GM18508 (cell line): Measurements from ENCODE around the gene CLCA1.
"Not testable (repeated sequence)": the region's sequence is repeated elsewhere in the genome, so short reads cannot be mapped to it uniquely, and the experiment has no call there.

Experiments
- ATAC-seq: cut with Tn5 transposase; IDR thresholded peaks from one replicate; pipeline ENCODE4 v1.9.1; 2021; ENCODE audit warnings: moderate number of reproducible peaks; ENCODE audit not compliant: insufficient read depth, unreplicated experiment

The CLCA1 gene

DNA sequence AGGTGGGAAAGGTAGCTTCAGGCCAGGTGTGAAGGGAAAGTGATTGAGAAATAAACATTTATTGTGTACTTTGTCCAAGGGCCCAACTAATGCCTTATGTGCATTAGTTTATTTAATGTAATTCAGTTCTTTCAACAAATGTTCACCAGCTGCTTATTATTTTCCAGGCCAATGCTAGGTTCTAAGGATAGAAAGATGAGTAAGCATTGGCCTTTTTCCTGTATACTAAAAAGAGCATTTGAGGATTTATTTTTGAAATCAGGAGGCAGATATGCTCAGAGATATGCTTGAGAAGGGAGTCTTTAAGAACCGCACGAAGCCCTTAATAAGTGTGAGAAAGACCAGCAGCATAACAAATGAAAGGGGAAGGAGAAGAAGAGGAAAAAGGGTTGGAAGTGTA, 32.0 kb downstream of the CLCA1 start:
- ATAC-seq, result no peak

DNA sequence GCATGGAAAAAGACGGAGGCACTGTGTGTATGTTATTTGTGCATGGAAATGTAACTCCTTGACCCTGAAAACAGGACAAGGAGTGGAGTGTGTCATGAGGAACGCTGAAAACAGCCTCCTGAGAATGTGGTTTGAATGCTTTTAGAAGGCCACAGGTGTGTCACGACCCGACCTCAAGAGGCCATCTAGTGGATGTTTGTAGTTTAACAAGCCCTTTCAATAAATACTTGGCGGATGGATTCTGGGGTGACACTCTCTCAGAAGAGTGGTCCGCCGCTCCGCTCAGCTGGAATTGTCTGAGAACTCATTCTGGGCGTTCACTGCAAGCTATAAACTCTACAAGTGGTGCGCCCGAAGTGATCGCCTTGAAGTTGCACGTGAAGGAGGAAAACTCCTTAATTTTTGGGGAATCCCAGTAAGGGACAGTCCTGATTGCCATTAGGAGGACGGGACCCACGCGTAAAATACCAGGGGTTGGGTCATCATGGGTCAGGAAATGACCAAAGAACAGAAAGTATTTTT, 33.5 kb downstream of the CLCA1 start:
- ATAC-seq, result not testable (repeated sequence)

DNA sequence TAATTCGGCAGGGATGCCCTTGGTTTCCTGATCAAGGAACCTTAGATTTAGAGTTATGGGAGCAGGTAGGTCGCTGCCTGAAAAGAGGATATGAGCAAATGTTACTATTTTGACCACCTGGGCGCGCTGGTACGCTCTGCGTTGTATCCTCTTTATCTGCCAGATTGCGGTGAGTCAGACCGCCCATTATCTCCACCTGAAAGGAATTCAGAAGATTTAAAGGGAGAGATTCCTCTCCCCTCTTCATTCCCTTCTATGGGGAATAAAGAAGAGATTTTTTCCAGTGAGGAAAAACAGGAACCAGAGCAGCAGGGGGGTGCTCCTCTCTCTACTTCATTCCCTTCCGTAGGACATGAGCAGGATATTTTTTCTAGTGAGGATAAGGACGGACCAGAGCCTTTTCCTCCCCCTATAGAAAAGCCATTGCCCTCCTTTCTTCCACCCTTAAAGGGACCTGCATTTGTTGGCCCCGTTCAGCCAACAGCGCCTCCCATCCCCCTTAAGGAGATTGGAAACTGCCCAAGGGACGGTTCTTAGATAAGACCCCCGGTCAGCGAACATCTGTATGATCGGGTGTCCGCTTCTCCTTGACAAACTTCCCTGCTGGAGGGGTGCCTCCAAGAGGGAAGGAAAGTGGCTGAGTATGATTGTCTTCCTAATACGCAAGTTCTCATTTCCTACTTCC, 34.1 kb downstream of the CLCA1 start:
- no peak for ATAC-seq

DNA sequence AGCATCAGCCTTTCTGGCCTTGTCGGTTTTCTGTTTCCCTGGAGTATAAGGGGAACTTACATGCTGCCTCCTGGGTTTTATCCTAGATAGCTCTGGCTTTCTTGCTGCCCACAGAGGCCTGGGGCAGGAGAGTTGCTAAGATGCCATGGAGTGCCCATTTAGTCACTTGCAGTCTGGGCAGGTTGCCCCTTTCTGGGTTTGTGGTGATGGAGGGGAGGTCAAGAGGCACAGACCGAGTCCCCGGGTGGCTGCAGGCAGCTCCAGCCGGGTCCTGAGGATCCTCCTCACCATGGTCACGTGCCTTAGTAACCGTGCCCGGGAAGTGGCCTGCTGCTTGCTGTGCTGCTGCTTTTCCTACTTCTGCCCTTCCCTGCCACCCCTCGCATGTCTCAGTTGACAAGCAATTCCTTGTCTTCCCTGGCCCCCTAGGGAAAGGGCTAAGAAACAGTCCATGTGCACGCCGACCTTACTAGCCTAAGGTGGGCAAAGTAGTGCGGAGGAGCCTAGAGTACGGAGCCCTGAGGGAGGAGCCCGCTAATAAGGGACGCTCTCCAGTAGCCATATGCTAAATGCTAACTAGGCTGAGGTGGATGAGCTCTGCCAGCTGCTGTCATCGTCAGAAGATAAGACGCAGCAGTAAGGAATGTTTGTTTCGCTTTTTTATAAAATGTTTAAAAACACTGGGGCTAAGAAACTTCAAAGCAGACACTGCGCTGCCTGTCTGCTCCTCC, 34.8 kb downstream of the CLCA1 start:
- no peak for ATAC-seq

- no peak for ATAC-seq
Observed at GRCh38 chr1:86504137-86504479, 35.4 kb downstream of the CLCA1 start.

GRCh38 chr1:86504895-86505563, 36.3 kb downstream of the CLCA1 start:
- ATAC-seq, result no peak

DNA sequence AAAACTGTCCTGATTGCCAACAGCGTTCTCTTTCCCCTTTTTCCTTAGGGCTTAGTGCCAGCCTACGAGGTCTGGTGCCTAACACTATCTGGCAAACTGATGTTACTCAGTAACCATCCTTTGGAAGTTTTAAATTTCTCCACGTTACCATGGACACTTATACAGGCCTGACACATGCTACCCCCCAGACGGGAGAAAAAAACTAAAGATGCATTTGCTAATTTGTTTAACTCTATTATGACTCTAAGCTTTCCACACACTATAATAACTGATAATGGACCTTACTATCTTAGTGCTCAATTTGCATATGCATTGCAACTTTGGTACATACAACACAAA, 36.8 kb downstream of the CLCA1 start:
- no peak for ATAC-seq

GRCh38 chr1:86507935-86508582, 39.3 kb downstream of the CLCA1 start:
- ATAC-seq, result no peak

DNA sequence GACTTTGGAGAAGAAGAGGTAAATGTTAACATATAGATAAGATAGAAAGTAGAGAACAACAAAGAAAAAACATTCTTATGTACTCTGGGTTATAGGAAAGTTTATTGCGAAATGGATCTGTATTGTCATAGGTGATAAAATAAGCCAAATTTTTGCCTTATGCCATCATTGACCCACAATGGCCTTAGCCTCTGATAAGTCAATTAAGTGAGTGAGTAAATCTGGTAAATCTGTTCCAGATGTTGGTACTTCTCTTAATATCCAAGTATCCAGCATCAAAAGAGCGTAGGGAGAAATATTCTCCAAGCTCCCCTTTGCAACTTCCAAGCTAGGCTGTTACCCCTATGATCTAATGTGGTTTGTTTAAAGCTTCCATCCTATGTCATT, 39.8 kb downstream of the CLCA1 start:
- no peak for ATAC-seq

- ATAC-seq, result no peak
Observed at GRCh38 chr1:86515597-86515996, 46.9 kb downstream of the CLCA1 start.

DNA sequence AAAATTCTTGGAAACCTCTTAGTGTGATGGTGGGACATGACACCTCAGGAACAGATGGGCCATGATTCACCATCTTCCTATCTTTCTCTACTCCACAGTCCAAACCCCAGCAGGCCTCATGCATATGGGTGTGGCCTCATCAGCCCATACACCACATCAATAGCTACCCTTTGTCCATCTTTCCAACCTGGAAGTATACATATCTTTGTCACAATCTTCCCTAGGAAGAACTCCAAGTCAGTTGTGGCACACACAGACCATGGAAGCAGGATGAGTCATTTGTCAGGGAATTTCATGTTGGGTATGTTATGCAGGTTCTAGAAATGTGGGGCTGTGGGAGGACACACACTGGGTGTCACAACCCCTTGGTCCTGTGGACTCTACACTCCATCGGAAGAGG, 47.6 kb downstream of the CLCA1 start:
- ATAC-seq, result no peak

DNA sequence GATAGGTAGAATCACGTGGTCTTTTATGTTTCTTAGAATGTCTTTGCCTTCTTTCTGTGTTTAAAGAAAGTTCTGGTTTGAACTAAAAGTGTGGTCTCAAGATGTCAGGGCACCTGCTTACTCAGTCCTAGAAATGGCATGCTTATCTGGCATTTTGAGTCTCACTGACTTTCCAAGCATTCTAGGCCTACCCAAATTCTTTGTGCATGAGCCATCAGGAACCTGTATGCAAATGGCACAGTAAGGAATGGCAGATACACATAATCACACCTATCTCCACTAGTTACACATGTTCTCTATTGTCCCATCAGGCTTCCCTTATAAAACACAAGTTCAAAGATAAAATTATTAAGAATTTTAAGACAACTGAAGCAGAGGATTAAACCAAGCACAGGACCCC, 48.6 kb downstream of the CLCA1 start:
- ATAC-seq, result no peak

GRCh38 chr1:86520789-86521521, 52.2 kb downstream of the CLCA1 start:
- no peak for ATAC-seq

GRCh38 chr1:86521522-86521891, 52.8 kb downstream of the CLCA1 start:
- ATAC-seq, result no peak

- ATAC-seq, result no peak
Observed at GRCh38 chr1:86522240-86522639, 53.5 kb downstream of the CLCA1 start.

GRCh38 chr1:86523670-86524354, 55.1 kb downstream of the CLCA1 start:
- no peak for ATAC-seq

DNA sequence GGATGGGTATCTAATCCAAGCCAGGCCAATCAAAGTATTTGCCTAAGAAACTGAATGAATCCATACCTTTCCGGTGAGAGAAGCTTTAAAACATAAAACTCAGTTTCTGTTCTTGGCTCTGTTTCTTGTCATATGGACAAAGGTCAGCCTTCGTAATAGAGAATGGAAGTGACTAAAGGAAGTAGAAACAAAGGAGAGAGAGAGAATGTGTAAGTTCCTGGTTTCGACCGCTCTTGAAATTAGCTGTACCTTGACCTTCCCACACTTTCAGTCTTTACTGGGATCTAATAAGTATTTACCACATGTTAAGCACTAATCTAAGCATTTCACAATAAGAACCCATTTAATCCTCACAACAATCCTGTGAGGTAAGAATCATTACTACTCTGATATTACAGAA, 58.6 kb downstream of the CLCA1 start:
- ATAC-seq, result no peak

- no peak for ATAC-seq
Observed at GRCh38 chr1:86530211-86530845, 61.6 kb downstream of the CLCA1 start.

DNA sequence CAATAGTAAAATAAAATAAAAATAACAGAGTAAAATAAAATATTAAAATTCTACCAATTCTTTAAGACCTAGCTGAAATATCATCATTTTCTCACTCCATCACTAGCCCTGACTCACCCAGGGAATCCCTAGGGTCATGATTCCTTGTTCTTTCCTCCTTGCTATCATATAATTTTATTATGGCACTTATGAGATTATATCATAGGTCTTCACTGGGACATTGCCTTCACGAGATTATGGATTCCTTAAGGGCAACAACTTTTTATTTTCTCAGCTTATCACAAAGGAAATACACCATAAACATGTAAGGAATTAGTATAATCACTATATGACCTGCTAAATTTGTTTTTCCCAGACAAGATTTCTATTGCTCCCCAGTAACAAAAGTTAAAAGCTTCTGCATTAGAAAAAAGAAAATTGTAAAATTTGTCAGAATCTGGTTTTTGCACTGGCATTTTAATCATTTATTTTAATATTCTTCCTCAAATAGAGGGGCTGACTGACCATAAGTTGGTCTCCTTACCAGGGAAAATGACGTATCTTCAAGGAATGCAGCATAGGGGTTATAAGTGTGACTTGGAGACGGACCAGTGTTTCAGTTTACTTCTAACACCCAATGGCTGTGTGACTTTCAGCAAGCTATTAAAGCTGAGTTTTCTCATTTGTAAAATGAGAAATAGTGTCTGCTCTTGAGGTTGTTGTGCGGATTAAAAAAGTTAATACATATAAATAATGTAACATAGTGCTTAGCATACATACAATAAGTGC, 69.4 kb downstream of the CLCA1 start:
- no peak for ATAC-seq
